Measurements from ENCODE around the gene TMEM175.

The TMEM175 gene

GRCh38 chr4:959338-960139 is 27.3 kb downstream of the TMEM175 start:
- TF ChIP-seq CTCF (IDR thresholded peaks at IDR 0.05; ENCODE audit: low read depth, low read length, missing control alignments), result no peak
- no peak for DNase-seq (ENCODE audit: extremely low read depth, low read depth)
- no peak overlapping the region for H3K4me3 ChIP-seq (replicated peaks; ENCODE audit: low read depth, low read length)

- H3K4me3 ChIP-seq (replicated peaks; ENCODE audit: low read depth, low read length), result no peak overlapping the region
- no peak for DNase-seq (ENCODE audit: extremely low read depth, low read depth)
- TF ChIP-seq CTCF (IDR thresholded peaks at IDR 0.05; ENCODE audit: low read depth, low read length, missing control alignments), result no peak
These were observed 27.9 kb downstream of the TMEM175 start for GRCh38 chr4:960140-960635.

- no peak overlapping the region for H3K4me3 ChIP-seq (replicated peaks; ENCODE audit: low read depth, low read length)
- no peak for TF ChIP-seq CTCF (IDR thresholded peaks at IDR 0.05; ENCODE audit: low read depth, low read length, missing control alignments)
- no peak for DNase-seq (ENCODE audit: extremely low read depth, low read depth)
These were observed 28.5 kb downstream of the TMEM175 start for GRCh38 chr4:960636-961350.

GRCh38 chr4:961351-962230 is 29.3 kb downstream of the TMEM175 start:
- TF ChIP-seq CTCF (IDR thresholded peaks at IDR 0.05; ENCODE audit: low read depth, low read length, missing control alignments), result no peak
- no peak for DNase-seq (ENCODE audit: extremely low read depth, low read depth)

GRCh38 chr4:962231-963208 is 30.3 kb downstream of the TMEM175 start:
- H3K4me3 ChIP-seq (replicated peaks; ENCODE audit: low read depth, low read length), result no peak overlapping the region
- TF ChIP-seq CTCF (IDR thresholded peaks at IDR 0.05; ENCODE audit: low read depth, low read length, missing control alignments), result no peak
- no peak for DNase-seq (ENCODE audit: extremely low read depth, low read depth)

More at GRCh38 chr4:961351-962230, 29.3 kb downstream of the TMEM175 start:
- H3K4me3 ChIP-seq (replicated peaks; ENCODE audit: low read depth, low read length), result no peak overlapping the region

Data from HFF-Myc (cell line).